Kidney (tissue), 14 donors: ENCODE data around the gene BEND6. TPM values are rescaled to one million over a fixed set of nuclear protein-coding genes. Genes with fewer than 3 reads are reported as not detected.

Experiments used
- DNase-seq, 5 donors: peaks; one replicate each; pipeline ENCODE4 v3.0.0-alpha.2; 2013 to 2020
- FAIRE-seq: peaks from 2 replicates; lab custom pipeline; 2012; peaks lifted over from hg19 to GRCh38; lab: Jason Lieb, UNC
- H3K27ac ChIP-seq, 2 donors: one replicate each; pipeline ENCODE4 v1.7.0; 2013; ENCODE audit warnings: low read depth in 2 of 2, low read length in 2 of 2, inconsistent platforms in 1 of 2
- H3K27me3 ChIP-seq: one replicate; pipeline ENCODE4 v1.7.1; 2013; ENCODE audit warnings: low read length, inconsistent platforms; ENCODE audit not compliant: control insufficient read depth, insufficient read depth
- H3K36me3 ChIP-seq, 3 donors: one replicate each; pipeline versions ENCODE4 v1.7.0 to v1.7.1; 2013; ENCODE audit warnings: low read length in 3 of 3, control low read depth in 1 of 3, inconsistent platforms in 1 of 3; ENCODE audit not compliant: insufficient read depth in 3 of 3, control insufficient read depth in 2 of 3
- H3K4me1 ChIP-seq, 3 donors: one replicate each; pipeline versions ENCODE4 v1.7.0 to v1.7.1; 2013; ENCODE audit warnings: low read length in 3 of 3, inconsistent platforms in 1 of 3, low read depth in 1 of 3; ENCODE audit not compliant: control insufficient read depth in 2 of 3, insufficient read depth in 2 of 3
- H3K4me3 ChIP-seq, 3 donors: one replicate each; pipeline versions ENCODE4 v1.7.0 to v1.8.1; 2013; ENCODE audit warnings: low read length in 3 of 3, control low read depth in 1 of 3, inconsistent platforms in 1 of 3
- H3K9ac ChIP-seq, 3 donors: one replicate each; pipeline versions ENCODE4 v1.7.0 to v1.7.1; 2013; ENCODE audit warnings: low read length in 3 of 3, control low read depth in 1 of 3, inconsistent platforms in 1 of 3
- H3K9me3 ChIP-seq, 3 donors: one replicate each; pipeline versions ENCODE4 v1.7.0 to v1.7.1; 2013; ENCODE audit warnings: low read length in 3 of 3, control low read depth in 1 of 3, inconsistent platforms in 1 of 3; ENCODE audit not compliant: control insufficient read depth in 2 of 3, insufficient read depth in 1 of 3
- intact Hi-C: fragments of 100-400 bp; cut with DNase I; formaldehyde crosslinking; loops from one replicate; pipeline ENCODE4 v1.11.1; 2022
- polyA plus RNA-seq: library from polyadenylated mRNA; stranded (reverse); fragments of 350-450 nt; fragmentation: Illumina TruSeq; extraction: RNeasy Lipid Tissue Mini Kit (QIAGEN cat#74804); gene quantifications from one replicate; pipeline ENCODE4 v1.2.3, GENCODE V29; 2014; ENCODE audit warnings: low read depth, low replicate concordance; ENCODE audit not compliant: insufficient read depth
- total RNA-seq: library from RNA; stranded (reverse); fragmentation: NEBNext Ultra II Directional; extraction: Animal tissue kit (Norgen Biotek cat#: 25700); gene quantifications from one replicate; pipeline ENCODE4 v1.2.1, GENCODE V29; 2021
- TF ChIP-seq, protein P1 (sequence below): IDR thresholded peaks from 3 replicates; pipeline ENCODE4 v1.5.1; 2012; ENCODE audit warnings: mild to moderate bottlenecking, moderate library complexity, borderline replicate concordance; ENCODE audit not compliant: insufficient read depth; ENCODE audit errors: extremely low read depth
- donor health status: control.
- donor health status: control.
- donor health status: control.
- donor health status: control.
- donor health status: control.
- donor health status: DM: yes; HTN: yes; CAD: no.
- donor health status: Normal renal cell carcinoma (clear cell type).

Gene BEND6
- total and polyA plus RNA-seq, 2 donors from 2014 or later = 0.72 to 0.86 TPM

DNA sequence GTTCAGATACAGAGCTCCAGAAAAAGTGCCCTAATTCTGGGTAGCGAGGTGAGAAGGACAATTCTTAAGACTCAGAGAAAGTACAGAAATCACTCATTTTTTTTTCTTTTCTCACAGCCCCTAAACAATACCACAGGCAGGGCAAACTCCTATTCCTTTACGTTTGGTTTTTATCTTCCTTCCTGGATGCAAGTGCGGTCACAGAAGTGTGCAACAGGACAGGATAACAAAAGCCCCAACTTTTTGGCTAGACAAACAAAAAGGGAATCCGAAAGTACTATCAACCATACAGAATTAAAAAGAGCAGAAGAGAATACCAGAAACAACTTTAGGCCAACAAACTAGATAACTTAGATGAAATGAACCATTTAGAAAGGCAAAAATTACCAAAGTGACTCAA is 18.4 kb upstream of the BEND6 start:
- no peaks in the 10 kb centered on the region for H3K36me3 ChIP-seq
- H3K4me3 ChIP-seq = no peak overlapping the region
- no peak overlapping the region for H3K9ac ChIP-seq
- H3K27ac ChIP-seq = no peak overlapping the region
- H3K27me3 ChIP-seq = no peaks in the 10 kb centered on the region
- H3K4me1 ChIP-seq = no peaks in the 10 kb centered on the region
- FAIRE-seq (no peak), DNase-seq (no peak)
- TF ChIP-seq, protein P1, sequence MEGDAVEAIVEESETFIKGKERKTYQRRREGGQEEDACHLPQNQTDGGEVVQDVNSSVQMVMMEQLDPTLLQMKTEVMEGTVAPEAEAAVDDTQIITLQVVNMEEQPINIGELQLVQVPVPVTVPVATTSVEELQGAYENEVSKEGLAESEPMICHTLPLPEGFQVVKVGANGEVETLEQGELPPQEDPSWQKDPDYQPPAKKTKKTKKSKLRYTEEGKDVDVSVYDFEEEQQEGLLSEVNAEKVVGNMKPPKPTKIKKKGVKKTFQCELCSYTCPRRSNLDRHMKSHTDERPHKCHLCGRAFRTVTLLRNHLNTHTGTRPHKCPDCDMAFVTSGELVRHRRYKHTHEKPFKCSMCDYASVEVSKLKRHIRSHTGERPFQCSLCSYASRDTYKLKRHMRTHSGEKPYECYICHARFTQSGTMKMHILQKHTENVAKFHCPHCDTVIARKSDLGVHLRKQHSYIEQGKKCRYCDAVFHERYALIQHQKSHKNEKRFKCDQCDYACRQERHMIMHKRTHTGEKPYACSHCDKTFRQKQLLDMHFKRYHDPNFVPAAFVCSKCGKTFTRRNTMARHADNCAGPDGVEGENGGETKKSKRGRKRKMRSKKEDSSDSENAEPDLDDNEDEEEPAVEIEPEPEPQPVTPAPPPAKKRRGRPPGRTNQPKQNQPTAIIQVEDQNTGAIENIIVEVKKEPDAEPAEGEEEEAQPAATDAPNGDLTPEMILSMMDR = no peak
- peaks cover 0 to 5% (median 0%) of the 10 kb centered on the region in 3 donors for H3K9me3 ChIP-seq
- intact Hi-C loops = no loop called here

DNA sequence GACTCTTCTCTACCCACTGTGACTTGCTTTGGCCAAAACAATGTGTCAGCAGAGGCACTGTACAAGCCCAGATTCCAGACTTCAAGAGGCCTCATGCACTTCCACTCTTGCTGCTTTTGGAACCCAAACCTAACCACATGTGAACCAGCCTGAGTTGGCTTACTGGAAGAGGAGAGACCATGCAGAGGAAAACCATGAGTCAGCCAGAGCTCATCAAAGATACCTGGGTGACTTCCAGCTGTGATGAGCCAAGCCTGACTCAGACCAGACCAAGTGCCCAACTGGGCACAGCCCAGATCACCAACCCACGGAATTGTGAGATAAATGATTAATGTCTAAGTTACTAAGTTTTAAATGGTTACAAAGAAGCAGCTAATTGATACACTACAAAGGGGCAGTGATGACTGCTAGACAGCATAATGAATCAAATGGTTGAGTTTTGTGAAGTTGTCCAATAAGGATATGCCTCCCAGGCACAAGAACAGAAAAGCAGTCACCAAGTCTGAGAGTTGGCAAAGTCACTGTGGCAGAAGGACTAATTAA is 16.2 kb upstream of the BEND6 start:
- Histone ChIP-seq H3K27ac (no peak overlapping the region), H3K9me3 (peaks cover 0 to 9% (median 0%) of the 10 kb centered on the region in 3 donors), H3K36me3 (no peaks in the 10 kb centered on the region), H3K9ac (no peak overlapping the region), H3K4me3 (no peak overlapping the region), H3K4me1 (no peaks in the 10 kb centered on the region), H3K27me3 (no peaks in the 10 kb centered on the region)
- intact Hi-C loops = no loop called here
- FAIRE-seq (no peak), DNase-seq (no peak)
- TF ChIP-seq, protein P1 = no peak

DNA sequence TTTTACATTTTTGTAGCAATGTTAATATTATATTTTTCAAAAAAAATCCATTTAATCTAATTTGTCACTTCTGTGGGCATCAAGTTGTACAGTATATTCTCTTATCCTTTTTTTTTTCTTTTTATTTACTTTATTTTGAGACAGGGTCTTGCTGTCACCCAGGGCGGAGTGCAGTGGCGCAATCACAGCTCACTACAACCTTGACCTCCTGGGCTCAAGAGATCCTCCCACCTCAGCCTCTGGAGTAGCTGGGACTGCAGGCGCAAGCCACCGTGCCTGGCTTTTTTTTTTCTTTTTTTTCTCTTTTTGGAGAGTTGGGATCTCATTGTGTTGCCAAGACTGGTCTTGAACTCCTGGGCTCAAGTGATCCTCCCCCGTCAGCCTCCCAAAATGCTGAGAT is 14.4 kb upstream of the BEND6 start:
- TF ChIP-seq, protein P1 = no peak
- Histone ChIP-seq H3K4me1 (no peaks in the 10 kb centered on the region), H3K4me3 (no peak overlapping the region), H3K27me3 (no peaks in the 10 kb centered on the region), H3K27ac (no peak overlapping the region), H3K9ac (no peak overlapping the region), H3K36me3 (no peaks in the 10 kb centered on the region), H3K9me3 (peaks cover 0 to 9% (median 0%) of the 10 kb centered on the region in 3 donors)
- no peak for FAIRE-seq
- DNase-seq = no peak
- intact Hi-C loops = no loop called here

DNA sequence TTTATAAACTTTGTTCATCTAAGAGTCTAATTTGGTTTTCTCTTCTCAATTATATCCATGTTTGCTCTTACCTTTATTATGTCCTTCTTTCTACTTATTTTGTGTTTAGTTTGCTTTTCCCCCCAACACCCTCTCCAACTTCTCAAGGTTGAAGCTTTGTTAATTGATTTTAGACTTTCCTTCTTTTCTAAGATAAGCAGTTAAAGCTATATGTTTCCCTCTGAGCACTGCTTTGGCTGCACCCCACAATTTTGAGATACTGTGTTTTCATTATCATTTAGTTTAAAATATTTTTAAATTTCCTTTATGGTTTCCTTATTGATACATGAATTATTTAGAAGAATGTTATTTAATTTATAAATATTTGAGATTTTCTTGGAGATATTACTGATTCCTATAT is 13.9 kb upstream of the BEND6 start:
- H3K9me3 ChIP-seq = peaks cover 0 to 9% (median 0%) of the 10 kb centered on the region in 3 donors
- H3K36me3 ChIP-seq = no peaks in the 10 kb centered on the region
- no peak overlapping the region for H3K27ac ChIP-seq
- H3K27me3 ChIP-seq = no peaks in the 10 kb centered on the region
- FAIRE-seq = no peak
- no peak overlapping the region for H3K9ac ChIP-seq
- no peak overlapping the region for H3K4me3 ChIP-seq
- intact Hi-C loops = no loop called here
- TF ChIP-seq, protein P1 = no peak
- H3K4me1 ChIP-seq = no peaks in the 10 kb centered on the region
- DNase-seq = no peak
